Islet of Langerhans (tissue), 1 donor: ENCODE data around the gene COL23A1.

Experiments
- FAIRE-seq: peaks from one replicate; lab custom pipeline; 2011; peaks lifted over from hg19 to GRCh38; lab: Jason Lieb, UNC

Gene COL23A1

GRCh38 chr5:178297751-178298150 is 292.4 kb downstream of the COL23A1 start:
- no peak for FAIRE-seq

GRCh38 chr5:178296066-178296465 is 294.1 kb downstream of the COL23A1 start:
- FAIRE-seq = no peak

- no peak for FAIRE-seq
These were observed 294.6 kb downstream of the COL23A1 start for GRCh38 chr5:178295589-178295988.

GRCh38 chr5:178293815-178294214 is 296.4 kb downstream of the COL23A1 start:
- FAIRE-seq = no peak

GRCh38 chr5:178293400-178293799 is 296.8 kb downstream of the COL23A1 start:
- no peak for FAIRE-seq

- no peak for FAIRE-seq
These were observed 297.4 kb downstream of the COL23A1 start for GRCh38 chr5:178292826-178293205.

- no peak for FAIRE-seq
These were observed 298.0 kb downstream of the COL23A1 start for GRCh38 chr5:178291969-178292825.

GRCh38 chr5:178291161-178291561 is 299.0 kb downstream of the COL23A1 start:
- FAIRE-seq = no peak

- no peak for FAIRE-seq
These were observed 299.8 kb downstream of the COL23A1 start for GRCh38 chr5:178290376-178290775.

GRCh38 chr5:178289438-178289837 is 300.8 kb downstream of the COL23A1 start:
- no peak for FAIRE-seq

GRCh38 chr5:178288401-178289368 is 301.5 kb downstream of the COL23A1 start:
- no peak for FAIRE-seq

GRCh38 chr5:178287791-178288105 is 302.4 kb downstream of the COL23A1 start:
- no peak for FAIRE-seq

GRCh38 chr5:178287091-178287790 is 303.0 kb downstream of the COL23A1 start:
- no peak for FAIRE-seq

- FAIRE-seq = no peak
These were observed 303.7 kb downstream of the COL23A1 start for GRCh38 chr5:178286226-178287090.

GRCh38 chr5:178285399-178286225 is 304.6 kb downstream of the COL23A1 start:
- no peak for FAIRE-seq

GRCh38 chr5:178284996-178285395 is 305.2 kb downstream of the COL23A1 start:
- no peak for FAIRE-seq

- FAIRE-seq = no peak
These were observed 306.0 kb downstream of the COL23A1 start for GRCh38 chr5:178284093-178284675.

- no peak for FAIRE-seq
These were observed 306.7 kb downstream of the COL23A1 start for GRCh38 chr5:178283520-178283919.

GRCh38 chr5:178282391-178282790 is 307.8 kb downstream of the COL23A1 start:
- FAIRE-seq = no peak

- FAIRE-seq = no peak
These were observed 308.9 kb downstream of the COL23A1 start for GRCh38 chr5:178281331-178281730.
